OCI-LY7 (cell line): ENCODE measurements around the gene DOCK4.

Experiments used
- CTCF ChIP-seq: fragments of 200-600 bp; sonication (generic); conservative IDR thresholded peaks from 2 replicates; pipeline ENCODE4 v1.5.1; 2014; ENCODE audit warnings: mild to moderate bottlenecking, antibody characterized with exemption, low read length, moderate library complexity, mixed read lengths
- EZH2phosphoT487 ChIP-seq: fragments of 200-600 bp; sonication (generic); IDR thresholded peaks from 2 replicates; pipeline ENCODE4 v1.6.1; 2018; ENCODE audit warnings: low read depth, borderline replicate concordance, mild to moderate bottlenecking, mixed run types, antibody characterized with exemption, low read length, moderate library complexity, mixed read lengths

GRCh38 chr7:112013274-112013673 is 192.9 kb downstream of the DOCK4 start:
- no peak for TF ChIP-seq CTCF
- no peak for TF ChIP-seq EZH2phosphoT487
